HCT116 (cell line): ENCODE results near the gene EMP1. TPM values are rescaled to one million over a fixed set of nuclear protein-coding genes. Genes with fewer than 3 reads are reported as not detected.

Experiments used
- ATAC-seq: fragments of 200-7000 bp; cut with Tn5 transposase; 2 replicates; pipeline ENCODE4 v1.9.1; 2020; ENCODE audit warnings: mild to moderate bottlenecking, moderate library complexity
- BruUV-seq: library from RNA; stranded (reverse); fragments of 400-500 nt; replicated peaks from 2 replicates; lab custom pipeline; 2021; lab: Mats Ljungman, UMichigan
- CTCF ChIA-PET: fragments of 300-600 bp; sonication (Branson Sonifier 250); formaldehyde crosslinking; loops from one replicate; lab custom pipeline; 2021; ENCODE audit warnings: antibody characterized with exemption; lab: Charles Lee
- POLR2A ChIA-PET: fragments of 300-600, 350-600 bp; sonication (Branson Sonifier 250); formaldehyde crosslinking; loops from one replicate; lab custom pipeline; 2021; ENCODE audit warnings: antibody characterized with exemption; lab: Charles Lee
- RAD21 ChIA-PET, 2 experiments: fragments of 300-600 bp; sonication (Branson Sonifier 250); formaldehyde crosslinking; loops; one replicate each; lab custom pipeline; 2023; ENCODE audit warnings: low total read pairs in 2 of 2; ENCODE audit not compliant: uncharacterized antibody in 2 of 2, unreplicated experiment in 2 of 2, low non-redundant PET in 1 of 2; lab: Charles Lee
- DNase-seq: peaks from one replicate; pipeline ENCODE4 v3.0.0-alpha.2; 2010; ENCODE audit warnings: low read depth, low spot score
- H2AFZ ChIP-seq: fragments of 200-600 bp; shearing (Covaris generic), sonication (generic); 2 replicates; pipeline ENCODE4 v1.6.1; 2017; ENCODE audit warnings: low read depth, mixed run types, mixed read lengths, antibody characterized with exemption, low read length; ENCODE audit not compliant: poor library complexity, severe bottlenecking
- H3K27ac ChIP-seq: 2 replicates; pipeline ENCODE4 v1.5.1; 2012; ENCODE audit warnings: low read depth, low read length
- H3K27me3 ChIP-seq: fragments of 200-600 bp; sonication (generic); 2 replicates; pipeline ENCODE4 v1.6.1; 2016; ENCODE audit warnings: mixed run types, low read length, mixed read lengths; ENCODE audit not compliant: insufficient read depth
- H3K36me3 ChIP-seq, 2 experiments: fragments of 200-500 bp in 1 of 2; fragments of 200-600 bp in 1 of 2; sonication (Bioruptor generic) in 1 of 2; sonication (generic) in 1 of 2; 2 replicates each; pipeline versions ENCODE4 v1.5.1 to v1.6.1; 2014 to 2016; ENCODE audit warnings: low read length in 2 of 2, inconsistent platforms in 1 of 2, mixed read lengths in 1 of 2, mixed run types in 1 of 2; ENCODE audit not compliant: insufficient read depth in 2 of 2, control insufficient read depth in 1 of 2
- H3K4me1 ChIP-seq, 2 experiments: fragments of 200-600 bp in 1 of 2; sonication (generic) in 1 of 2; 2 replicates each; pipeline versions ENCODE4 v1.5.1 to v1.6.1; 2012 to 2017; ENCODE audit warnings: low read length in 2 of 2, inconsistent platforms in 1 of 2, mild to moderate bottlenecking in 1 of 2, mixed read lengths in 1 of 2, mixed run types in 1 of 2, moderate library complexity in 1 of 2; ENCODE audit not compliant: insufficient read depth in 2 of 2, control insufficient read depth in 1 of 2
- H3K4me2 ChIP-seq: fragments of 200-600 bp; sonication (generic); 2 replicates; pipeline ENCODE4 v1.6.1; 2017; ENCODE audit warnings: mixed run types, low read length, mixed read lengths
- H3K4me3 ChIP-seq, 2 experiments: fragments of 200-600 bp in 1 of 2; sonication (generic) in 1 of 2; replicated peaks in 1 of 2; 2 replicates each; pipeline ENCODE4 v1.5.1; 2011 to 2016; ENCODE audit warnings: low read length in 2 of 2, control low read depth in 1 of 2, low read depth in 1 of 2, mild to moderate bottlenecking in 1 of 2, mixed read lengths in 1 of 2, mixed run types in 1 of 2
- H3K79me2 ChIP-seq: fragments of 200-600 bp; sonication (generic); 2 replicates; pipeline ENCODE4 v1.6.1; 2017; ENCODE audit warnings: mild to moderate bottlenecking, mixed run types, low read length, moderate library complexity, mixed read lengths; ENCODE audit not compliant: insufficient read depth
- H3K9ac ChIP-seq: fragments of 200-600 bp; sonication (generic); 2 replicates; pipeline ENCODE4 v1.6.1; 2016; ENCODE audit warnings: low read length, mixed read lengths
- H3K9me2 ChIP-seq: fragments of 200-600 bp; sonication (generic), shearing (Covaris generic); 2 replicates; pipeline ENCODE4 v1.6.1; 2017; ENCODE audit warnings: mixed run types, mild to moderate bottlenecking, moderate library complexity; ENCODE audit not compliant: insufficient read depth
- H3K9me3 ChIP-seq, 2 experiments: fragments of 200-500 bp in 1 of 2; fragments of 200-600 bp in 1 of 2; sonication (Bioruptor generic) in 1 of 2; sonication (generic) in 1 of 2; 2 replicates each; pipeline ENCODE4 v1.6.1; 2014 to 2017; ENCODE audit warnings: low read length in 2 of 2, mixed read lengths in 2 of 2, inconsistent platforms in 1 of 2, low read depth in 1 of 2, mild to moderate bottlenecking in 1 of 2, mixed run types in 1 of 2, moderate library complexity in 1 of 2; ENCODE audit not compliant: control insufficient read depth in 1 of 2, insufficient read depth in 1 of 2
- H4K20me1 ChIP-seq: fragments of 200-600 bp; sonication (generic), shearing (Covaris generic); 2 replicates; pipeline ENCODE4 v1.6.1; 2017; ENCODE audit warnings: mixed run types, mild to moderate bottlenecking, moderate library complexity; ENCODE audit not compliant: insufficient read depth
- FOSL1 ChIP-seq: IDR thresholded peaks from 2 replicates; pipeline ENCODE4 v1.6.1; 2012; ENCODE audit warnings: low read depth
- JUND ChIP-seq: IDR thresholded peaks from 2 replicates; pipeline ENCODE4 v1.6.1; 2012
- MAX ChIP-seq: IDR thresholded peaks from 2 replicates; pipeline ENCODE4 v1.6.1; 2012
- POLR2AphosphoS5 ChIP-seq: IDR thresholded peaks from 2 replicates; pipeline ENCODE4 v1.6.1; 2011; ENCODE audit warnings: mild to moderate bottlenecking, low read depth, low read length, moderate library complexity
- SP1 ChIP-seq: IDR thresholded peaks from 2 replicates; pipeline ENCODE4 v1.6.1; 2012; ENCODE audit warnings: low read depth
- TCF7L2 ChIP-seq: IDR thresholded peaks from 2 replicates; pipeline ENCODE4 v1.7.0; 2011; ENCODE audit warnings: borderline replicate concordance, inconsistent platforms; ENCODE audit not compliant: insufficient read depth, insufficient read length; ENCODE audit errors: extremely low read depth
- ZBTB33 ChIP-seq: IDR thresholded peaks from 2 replicates; pipeline ENCODE4 v1.6.1; 2011; ENCODE audit warnings: mild to moderate bottlenecking, low read length, moderate library complexity; ENCODE audit not compliant: insufficient replicate concordance; ENCODE audit errors: extremely low read depth
- ZFX ChIP-seq: fragments of 450-650 bp; IDR thresholded peaks from 2 replicates; pipeline ENCODE4 v1.6.1; 2017
- intact Hi-C: fragments of 100-400 bp; cut with micrococcal nuclease; formaldehyde crosslinking; loops from 2 replicates; pipeline ENCODE4 v1.10.0; 2022
- total RNA-seq: library from RNA; stranded (reverse); gene quantifications from one replicate; pipeline ENCODE4 v1.2.1, GENCODE V29; 2021; ENCODE audit not compliant: unreplicated experiment

Gene EMP1
- total RNA-seq, 1 experiment from 2014 or later: 110 TPM

- no peak for TF ChIP-seq ZBTB33
- peak; percentile 67; the same call in 1 of the 2 replicates for TF ChIP-seq JUND
- TF ChIP-seq ZFX: no peak
Observed at GRCh38 chr12:13173012-13173932, 23.3 kb upstream of the EMP1 start (continued).

- no peaks in the 10 kb centered on the region for H3K79me2 ChIP-seq
- BruUV-seq: no TSS peak
- DNase-seq: no peak
- ChIA-PET RAD21 (interaction anchor here in 1 of 2 experiments (0.6 kb wide), 1 partner anchor 278 kb away, joined by 3 read pairs; no protein-coding TSS in a partner anchor), CTCF (no interaction called here), POLR2A (no interaction called here)
- no peaks in the 10 kb centered on the region for H4K20me1 ChIP-seq
- no peaks in the 10 kb centered on the region for H3K9me2 ChIP-seq
- no peaks in the 10 kb centered on the region for H3K27me3 ChIP-seq
- H3K4me2 ChIP-seq: peak overlapping the region; percentile 68
- no peaks in the 10 kb centered on the region for H3K36me3 ChIP-seq
- TF ChIP-seq SP1: peak; percentile 29; the same call in 1 of the 2 replicates
- no peak for TF ChIP-seq TCF7L2
- peak; percentile 20; the same call in 1 of the 2 replicates for TF ChIP-seq POLR2AphosphoS5
- TF ChIP-seq FOSL1: peak; percentile 29; the same call in 1 of the 2 replicates
- peak; percentile 62; the same call in 1 of the 2 replicates for TF ChIP-seq MAX
- ATAC-seq: no peak
- H3K27ac ChIP-seq: peak overlapping the region; percentile 26; the same call in 1 of the 2 replicates
- no peak overlapping the region for H2AFZ ChIP-seq
- peak overlapping the region; percentile 62 for H3K9ac ChIP-seq
- intact Hi-C loops: no loop called here
- H3K9me3 ChIP-seq: no peaks in the 10 kb centered on the region
- H3K4me3 ChIP-seq: peak overlapping the region in 1 of 2 experiments; percentile 8; a peak in 1 of 4 replicates
- H3K4me1 ChIP-seq: peaks cover 63 to 98% of the 10 kb centered on the region in 2 experiments
Observed at GRCh38 chr12:13175499-13175898, 21.0 kb upstream of the EMP1 start.
